GM18909 (cell line): ENCODE data around the gene TPRX2.
"Not testable (repeated sequence)": the region's sequence is repeated elsewhere in the genome, so short reads cannot be mapped to it uniquely, and the experiment has no call there.

Experiments used
- ATAC-seq: cut with Tn5 transposase; IDR thresholded peaks from one replicate; pipeline ENCODE4 v1.9.1; 2021; ENCODE audit warnings: mild to moderate bottlenecking; ENCODE audit not compliant: unreplicated experiment, poor library complexity

The TPRX2 gene

GRCh38 chr19:47910191-47910590 is 51.2 kb downstream of the TPRX2 start:
- ATAC-seq: not testable (repeated sequence)
